NOMO-1 treated with DMSO at 0.1 percent for 48 hours (cell line): ENCODE measurements around the gene SLC4A9.
"Not testable (repeated sequence)": the region's sequence is repeated elsewhere in the genome, so short reads cannot be mapped to it uniquely, and the experiment has no call there.

Source experiments
- DNase-seq: peaks from one replicate; lab custom pipeline; 2025; ENCODE audit not compliant: unreplicated experiment; lab: John Stamatoyannopoulos, UW

SLC4A9 gene

GRCh38 chr5:140398379-140398811 is 38.4 kb downstream of the SLC4A9 start:
- no peak for DNase-seq

DNA sequence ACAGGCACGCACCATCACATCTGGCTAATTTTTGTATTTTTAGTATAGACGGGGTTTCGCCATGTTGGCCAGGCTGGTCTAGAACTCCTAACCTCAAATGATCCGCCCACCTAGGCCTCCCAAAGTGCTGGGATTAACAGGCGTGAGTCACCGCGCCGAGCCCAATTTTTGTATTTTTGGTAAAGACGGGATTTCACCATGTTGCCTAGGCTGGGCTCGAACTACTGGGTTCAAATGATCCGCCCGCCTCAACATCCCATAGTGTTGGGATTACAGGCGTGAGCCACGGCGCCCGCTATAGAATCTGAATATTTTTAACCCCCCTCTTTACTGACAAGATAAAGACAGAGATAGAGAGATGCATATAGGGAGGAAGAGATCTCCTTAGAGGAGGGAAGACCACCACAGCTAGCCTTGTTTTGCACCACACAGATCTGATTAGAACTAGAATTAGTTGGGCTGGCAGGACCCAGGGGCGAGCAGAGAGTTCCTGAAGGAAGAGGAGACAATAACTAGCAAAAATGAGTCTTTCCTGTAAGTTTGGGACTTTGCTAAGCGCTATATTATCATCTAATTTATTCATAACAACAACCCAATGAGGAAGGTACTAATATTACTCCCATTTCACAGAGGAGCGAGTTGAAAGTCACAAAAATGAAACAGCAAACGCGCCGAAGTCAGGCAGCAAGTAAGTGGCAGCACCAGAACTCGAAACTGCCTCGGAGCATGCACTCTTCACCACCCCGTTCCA is 40.2 kb downstream of the SLC4A9 start:
- DNase-seq: no peak

DNA sequence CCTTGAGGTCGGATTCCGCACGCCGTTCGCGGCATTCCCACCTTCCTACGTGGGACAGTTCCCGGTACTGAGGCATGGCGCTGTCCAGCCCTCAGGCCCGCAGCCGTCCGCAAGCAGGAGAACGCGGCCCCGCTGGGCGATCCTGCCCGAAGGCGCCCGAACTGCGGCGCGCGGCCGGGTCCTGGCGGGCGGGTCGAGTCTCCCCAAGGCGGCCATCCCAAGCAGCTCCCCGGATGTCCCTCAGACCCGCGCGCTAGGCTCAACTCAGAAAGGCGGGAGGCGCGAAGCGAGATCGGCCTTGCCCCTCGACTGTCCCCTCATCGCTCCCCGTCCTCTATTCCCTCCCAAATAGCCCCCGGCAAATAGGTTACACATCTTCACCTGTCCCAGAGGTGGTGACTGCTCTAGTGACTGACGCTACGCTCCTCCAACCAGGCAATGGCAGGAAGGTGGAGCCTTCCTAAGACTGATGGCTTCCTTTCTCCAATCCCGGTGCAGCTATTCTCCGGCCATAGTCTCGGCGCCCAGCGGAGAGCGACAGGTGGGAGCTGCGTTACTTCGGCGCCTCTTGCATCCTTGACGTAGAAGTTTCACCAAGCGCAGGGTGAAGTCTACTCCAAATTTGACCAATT is 40.9 kb downstream of the SLC4A9 start:
- peak; percentile 91 for DNase-seq

DNA sequence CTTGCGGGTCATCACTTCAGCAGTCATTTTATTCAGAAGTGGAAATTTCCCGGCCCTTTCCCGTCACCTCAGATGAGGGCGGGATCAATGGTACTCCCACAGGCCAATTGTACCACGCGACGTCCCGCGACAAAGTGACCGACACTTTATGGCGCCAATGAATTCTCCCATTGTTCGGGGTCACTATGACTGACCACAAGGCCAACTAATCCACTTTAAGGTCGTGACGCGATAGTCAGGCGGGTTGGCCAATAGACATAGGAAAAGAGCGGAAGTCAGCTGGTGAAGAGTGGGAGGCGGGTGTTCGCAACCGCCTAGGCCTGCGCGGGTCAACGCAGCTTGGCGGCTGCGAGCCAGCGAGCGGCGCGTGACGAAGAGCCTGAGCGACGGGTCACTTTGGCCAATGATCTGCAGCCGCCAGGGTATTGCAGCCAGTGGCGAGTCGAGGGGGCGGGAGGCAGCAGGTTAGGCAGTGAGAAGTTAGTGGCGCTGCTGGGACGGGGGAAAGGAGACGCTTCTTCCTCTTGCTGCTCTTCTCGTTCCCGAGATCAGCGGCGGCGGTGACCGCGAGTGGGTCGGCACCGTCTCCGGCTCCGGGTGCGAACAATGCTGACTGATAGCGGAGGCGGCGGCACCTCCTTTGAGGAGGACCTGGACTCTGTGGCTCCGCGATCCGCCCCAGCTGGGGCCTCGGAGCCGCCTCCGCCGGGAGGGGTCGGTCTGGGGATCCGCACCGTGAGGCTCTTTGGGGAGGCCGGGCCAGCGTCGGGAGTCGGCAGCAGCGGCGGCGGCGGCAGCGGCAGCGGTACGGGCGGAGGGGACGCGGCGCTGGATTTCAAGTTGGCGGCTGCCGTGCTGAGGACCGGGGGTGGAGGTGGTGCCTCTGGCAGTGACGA is 41.6 kb downstream of the SLC4A9 start, which contains the start of gene ANKHD1:
TSS of gene ANKHD1 (plus strand) at position 472 of the 896 bp plus-strand sequence. CDS start at position 607, 135 bp downstream.
- DNase-seq: peak; percentile 99

DNA sequence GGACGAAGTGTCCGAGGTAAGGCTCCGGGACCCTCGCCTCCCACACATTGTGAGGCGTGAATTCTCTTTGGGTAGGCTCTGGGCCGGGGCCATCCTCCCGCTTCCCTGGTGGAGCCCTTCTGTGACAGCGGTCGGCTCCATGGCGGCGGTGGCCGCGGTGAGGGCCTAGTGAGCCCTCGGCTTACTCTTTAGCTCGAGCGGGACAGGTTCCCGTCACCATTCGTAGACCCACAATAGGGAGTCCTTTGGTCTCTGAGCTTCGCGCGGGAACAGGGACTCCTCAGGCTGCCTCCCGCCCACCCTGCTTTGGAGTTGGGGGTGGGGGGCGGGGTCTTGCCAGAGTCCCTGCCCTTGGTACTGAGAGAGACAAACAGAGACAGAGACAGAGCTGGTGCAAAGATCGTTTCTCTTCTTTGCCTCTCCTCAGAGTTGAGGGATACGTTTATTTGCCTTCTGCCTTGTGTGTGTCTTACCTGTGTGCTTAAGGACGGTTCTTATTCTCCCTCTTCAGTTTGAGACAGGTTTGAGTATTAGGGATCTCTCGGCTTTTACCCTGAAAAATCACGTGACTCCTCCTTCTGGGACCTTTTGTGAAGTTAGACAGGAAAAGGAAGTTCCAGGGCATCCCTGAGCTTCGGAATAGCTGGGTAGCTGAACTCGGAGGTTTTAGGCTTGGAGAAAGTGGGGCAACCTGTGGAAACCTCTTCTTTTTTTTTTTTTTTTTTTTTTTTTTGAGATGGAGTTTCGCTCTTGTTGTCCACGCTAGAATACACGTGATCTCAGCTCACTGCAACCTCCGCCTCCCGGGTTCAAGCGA is 42.5 kb downstream of the SLC4A9 start:
- peak; percentile 56 for DNase-seq

GRCh38 chr5:140403613-140404012 is 43.6 kb downstream of the SLC4A9 start:
- DNase-seq: no peak

- DNase-seq: no peak
Measured at GRCh38 chr5:140408750-140409241, 48.8 kb downstream of the SLC4A9 start.

DNA sequence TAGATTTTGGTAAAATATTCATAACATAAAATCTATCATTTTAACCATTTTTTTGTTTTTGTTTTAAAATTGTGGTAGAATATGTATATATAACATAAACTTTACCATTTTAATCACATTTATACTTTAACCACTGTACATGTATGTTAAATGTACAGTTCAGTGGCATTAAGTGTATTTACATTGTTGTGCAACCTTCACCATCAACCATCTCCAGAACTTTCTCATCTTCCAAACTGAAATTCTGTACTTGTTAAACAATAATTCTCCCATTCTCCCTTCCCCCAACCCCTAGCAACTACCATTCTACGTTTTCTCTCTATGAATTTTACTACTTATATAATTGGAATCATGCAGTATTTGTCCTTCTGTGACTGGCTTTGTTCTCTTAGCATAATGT is 53.2 kb downstream of the SLC4A9 start:
- no peak for DNase-seq

DNA sequence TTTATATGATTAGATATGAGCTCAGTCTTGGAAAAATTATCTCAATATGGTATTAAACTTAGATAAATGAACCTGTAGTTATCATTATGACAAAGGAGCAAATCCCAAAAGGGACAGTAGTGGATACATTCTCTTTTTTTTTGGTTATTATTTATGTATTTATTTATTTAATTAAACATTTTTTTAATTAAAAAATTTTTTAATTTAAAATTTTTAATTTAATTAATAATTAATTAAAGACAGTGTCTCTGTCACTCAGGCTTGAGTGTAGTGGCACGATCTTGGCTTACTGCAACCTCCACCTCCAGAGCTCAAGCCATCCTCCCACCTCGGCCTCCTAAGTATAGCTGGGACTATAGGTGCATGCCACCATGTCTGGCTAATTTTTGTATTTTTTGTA is 57.2 kb downstream of the SLC4A9 start:
- DNase-seq: no peak

GRCh38 chr5:140418862-140419520 is 59.0 kb downstream of the SLC4A9 start:
- DNase-seq: no peak

GRCh38 chr5:140420226-140420570 is 60.2 kb downstream of the SLC4A9 start:
- DNase-seq: no peak

- DNase-seq: no peak
Measured at GRCh38 chr5:140420665-140421361, 60.8 kb downstream of the SLC4A9 start.

GRCh38 chr5:140421375-140421774 is 61.4 kb downstream of the SLC4A9 start:
- DNase-seq: not testable (repeated sequence)

- DNase-seq: no peak
Measured at GRCh38 chr5:140423609-140424008, 63.6 kb downstream of the SLC4A9 start.

DNA sequence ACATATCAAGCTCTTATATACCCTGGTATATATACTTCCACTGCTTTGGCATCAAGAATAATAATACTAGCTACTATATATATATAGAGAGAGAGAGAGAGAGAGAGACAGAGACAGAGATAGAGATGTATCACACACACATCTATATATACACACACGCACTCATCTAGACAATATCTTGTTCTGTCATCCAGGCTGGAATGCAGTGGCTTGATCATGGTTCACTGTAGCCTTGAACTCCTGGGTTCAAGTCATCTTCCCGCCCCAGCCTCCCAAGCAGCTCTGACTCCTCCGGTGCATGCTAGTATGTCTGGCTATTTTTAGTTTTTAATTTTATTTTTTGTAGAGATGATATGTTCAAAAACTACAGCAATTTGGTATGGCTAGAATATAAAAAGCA is 64.1 kb downstream of the SLC4A9 start:
- DNase-seq: no peak
